OCI-LY7 (cell line): ENCODE results near the gene PDZRN3. TPM values are rescaled to one million over a fixed set of nuclear protein-coding genes. Genes with fewer than 3 reads are reported as not detected.

Experiments used
- BruUV-seq: library from RNA; stranded (reverse); fragments of 400-500 nt; replicated peaks from 2 replicates; lab custom pipeline; 2021; lab: Mats Ljungman, UMichigan
- CTCF ChIA-PET: fragments of 300-600 bp; sonication (Branson Sonifier 250); formaldehyde crosslinking; loops from one replicate; lab custom pipeline; 2022; ENCODE audit warnings: antibody characterized with exemption; ENCODE audit not compliant: unreplicated experiment; lab: Charles Lee
- POLR2A ChIA-PET: fragments of 300-600 bp; sonication (Branson Sonifier 250); formaldehyde crosslinking; loops from one replicate; lab custom pipeline; 2022; ENCODE audit warnings: antibody characterized with exemption; lab: Charles Lee
- DNase-seq: peaks from one replicate; pipeline ENCODE4 v3.0.0-alpha.2; 2015; ENCODE audit warnings: low spot score
- H2AFZ ChIP-seq: fragments of 200-600 bp; sonication (generic), shearing (Covaris generic); 2 replicates; pipeline ENCODE4 v1.6.1; 2014; ENCODE audit warnings: mild to moderate bottlenecking, antibody characterized with exemption, low read length, moderate library complexity
- H3K27ac ChIP-seq: fragments of 200-600 bp; sonication (generic); 2 replicates; pipeline ENCODE4 v1.5.1; 2014; ENCODE audit warnings: mixed run types, low read depth, mild to moderate bottlenecking, moderate library complexity, low read length, inconsistent platforms; ENCODE audit not compliant: poor library complexity, severe bottlenecking
- H3K36me3 ChIP-seq: fragments of 200-600 bp; sonication (generic); 2 replicates; pipeline ENCODE4 v1.6.1; 2014; ENCODE audit warnings: mild to moderate bottlenecking, antibody characterized with exemption, low read length, moderate library complexity, mixed read lengths; ENCODE audit not compliant: insufficient read depth
- H3K4me1 ChIP-seq: fragments of 200-600 bp; sonication (generic); 2 replicates; pipeline ENCODE4 v1.5.1; 2014; ENCODE audit warnings: mild to moderate bottlenecking, low read length; ENCODE audit not compliant: insufficient read depth, poor library complexity, severe bottlenecking
- H3K4me2 ChIP-seq: fragments of 200-600 bp; sonication (generic); 2 replicates; pipeline ENCODE4 v1.6.1; 2014; ENCODE audit warnings: mild to moderate bottlenecking, low read length
- H3K4me3 ChIP-seq: fragments of 200-600 bp; sonication (generic); 2 replicates; pipeline ENCODE4 v1.5.1; 2014; ENCODE audit warnings: mild to moderate bottlenecking, low read depth, low read length; ENCODE audit not compliant: poor library complexity, severe bottlenecking
- H3K79me2 ChIP-seq: fragments of 200-600 bp; sonication (generic); 2 replicates; pipeline ENCODE4 v1.6.1; 2016; ENCODE audit warnings: low read depth, mild to moderate bottlenecking, low read length, moderate library complexity, mixed read lengths; ENCODE audit not compliant: insufficient read depth
- H3K9me2 ChIP-seq: fragments of 200-600 bp; sonication (generic); 2 replicates; pipeline ENCODE4 v1.6.1; 2016; ENCODE audit warnings: mild to moderate bottlenecking, low read length, mixed read lengths; ENCODE audit not compliant: insufficient read depth
- H3K9me3 ChIP-seq: fragments of 200-600 bp; sonication (generic); 2 replicates; pipeline ENCODE4 v1.6.1; 2014; ENCODE audit warnings: mild to moderate bottlenecking, mixed run types, low read length, mixed read lengths
- H4K20me1 ChIP-seq: fragments of 200-600 bp; sonication (generic); 2 replicates; pipeline ENCODE4 v1.6.1; 2014; ENCODE audit warnings: mild to moderate bottlenecking, antibody characterized with exemption, low read length, moderate library complexity, mixed read lengths; ENCODE audit not compliant: insufficient read depth
- CTCF ChIP-seq: fragments of 200-600 bp; sonication (generic); conservative IDR thresholded peaks from 2 replicates; pipeline ENCODE4 v1.5.1; 2014; ENCODE audit warnings: mild to moderate bottlenecking, antibody characterized with exemption, low read length, moderate library complexity, mixed read lengths
- EZH2phosphoT487 ChIP-seq: fragments of 200-600 bp; sonication (generic); IDR thresholded peaks from 2 replicates; pipeline ENCODE4 v1.6.1; 2018; ENCODE audit warnings: low read depth, borderline replicate concordance, mild to moderate bottlenecking, mixed run types, antibody characterized with exemption, low read length, moderate library complexity, mixed read lengths
- intact Hi-C: fragments of 100-400 bp; cut with micrococcal nuclease; formaldehyde crosslinking; loops from one replicate; pipeline ENCODE4 v1.10.0; 2022; ENCODE audit not compliant: unreplicated experiment
- total RNA-seq, 2 experiments: library from RNA; depleted of rRNA in 1 of 2; stranded (reverse); fragments of >200 nt in 1 of 2; shearing (Covaris generic) in 1 of 2; gene quantifications; 2 replicates each; pipeline ENCODE4 v1.2.3, GENCODE V29; 2014 to 2022

PDZRN3 gene
- total RNA-seq, 2 experiments from 2014 or later: 0.95 TPM; not detected in 1

GRCh38 chr3:73433079-73433478, 191.7 kb downstream of the PDZRN3 start:
- no peak for DNase-seq
- H2AFZ ChIP-seq: no peak overlapping the region
- H3K36me3 ChIP-seq: no peaks in the 10 kb centered on the region
- H3K9me2 ChIP-seq: no peaks in the 10 kb centered on the region
- no peaks in the 10 kb centered on the region for H3K4me1 ChIP-seq
- intact Hi-C loops: loop anchor here (2.0 to 5.0 kb wide), 2 partner anchors 241 to 332 kb away; no protein-coding TSS in a partner anchor
- no TSS peak for BruUV-seq
- TF ChIP-seq CTCF: no peak
- POLR2A ChIA-PET: interaction anchor here (1.0 kb wide), 1 partner anchor 1248 kb away, joined by 4 read pairs; no protein-coding TSS in a partner anchor
- no peak overlapping the region for H3K4me2 ChIP-seq
- CTCF ChIA-PET: no interaction called here
- no peak overlapping the region for H3K27ac ChIP-seq
- no peaks in the 10 kb centered on the region for H4K20me1 ChIP-seq
- no peaks in the 10 kb centered on the region for H3K79me2 ChIP-seq
- H3K9me3 ChIP-seq: no peaks in the 10 kb centered on the region
- no peak overlapping the region for H3K4me3 ChIP-seq

GRCh38 chr3:73432706-73433032, 192.1 kb downstream of the PDZRN3 start:
- DNase-seq: no peak
- H3K4me1 ChIP-seq: no peaks in the 10 kb centered on the region
- no peaks in the 10 kb centered on the region for H4K20me1 ChIP-seq
- TF ChIP-seq CTCF (peak; percentile 44; the same call in 1 of the 2 replicates), EZH2phosphoT487 (no peak)
- no peaks in the 10 kb centered on the region for H3K36me3 ChIP-seq
- no peaks in the 10 kb centered on the region for H3K9me3 ChIP-seq
- ChIA-PET POLR2A (no interaction called here), CTCF (no interaction called here)
- no peak overlapping the region for H3K4me3 ChIP-seq
- no TSS peak for BruUV-seq
- H3K4me2 ChIP-seq: no peak overlapping the region
- H2AFZ ChIP-seq: no peak overlapping the region
- H3K27ac ChIP-seq: no peak overlapping the region
- H3K9me2 ChIP-seq: no peaks in the 10 kb centered on the region
- intact Hi-C loops: loop anchor here (1.0 to 5.0 kb wide), 3 partner anchors 70 to 332 kb away; no protein-coding TSS in a partner anchor
- H3K79me2 ChIP-seq: no peaks in the 10 kb centered on the region

GRCh38 chr3:73432023-73432705, 192.6 kb downstream of the PDZRN3 start:
- no peaks in the 10 kb centered on the region for H4K20me1 ChIP-seq
- H3K4me3 ChIP-seq: no peak overlapping the region
- no peak overlapping the region for H3K4me2 ChIP-seq
- no peak overlapping the region for H3K27ac ChIP-seq
- no peaks in the 10 kb centered on the region for H3K9me2 ChIP-seq
- no TSS peak for BruUV-seq
- no peaks in the 10 kb centered on the region for H3K79me2 ChIP-seq
- peak; percentile 52 for DNase-seq
- H3K4me1 ChIP-seq: no peaks in the 10 kb centered on the region
- intact Hi-C loops: loop anchor here (1.0 to 5.0 kb wide), 3 partner anchors 70 to 331 kb away; no protein-coding TSS in a partner anchor
- TF ChIP-seq CTCF (peak; percentile 90), EZH2phosphoT487 (no peak)
- no peaks in the 10 kb centered on the region for H3K36me3 ChIP-seq
- ChIA-PET CTCF (interaction anchor here (1.0 kb wide), 1 partner anchor 15 kb away, joined by 4 read pairs; no protein-coding TSS in a partner anchor), POLR2A (interaction anchor here (0.5 kb wide), 1 partner anchor 16 kb away, joined by 5 read pairs; no protein-coding TSS in a partner anchor)
- no peak overlapping the region for H2AFZ ChIP-seq
- H3K9me3 ChIP-seq: no peaks in the 10 kb centered on the region
